ENCODE measurements around the gene HDAC9.

DNA sequence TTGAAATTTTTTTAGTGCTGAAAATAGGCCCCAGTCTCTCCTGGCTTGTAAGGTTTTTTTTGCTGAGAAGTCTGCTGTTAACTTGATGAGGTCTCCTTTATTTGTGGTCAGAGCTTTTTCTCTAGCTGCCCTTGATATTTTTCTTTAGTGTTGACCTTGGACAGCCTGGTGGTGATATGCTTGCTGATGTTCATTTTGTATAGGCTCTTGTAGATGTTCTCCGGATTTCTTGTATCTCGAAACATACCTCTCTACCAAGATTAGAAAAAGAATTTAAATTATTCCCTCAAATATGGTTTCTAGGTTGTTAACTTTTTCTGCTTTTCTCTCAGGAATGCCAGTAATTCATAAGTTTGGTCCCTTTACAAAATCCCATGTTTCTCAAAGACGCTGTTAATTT lies 519.5 kb downstream of the HDAC9 start:
- TF ChIP-seq POLR2AphosphoS5 (IDR thresholded peaks at IDR 0.05; ENCODE audit: low read depth, low read length), result no peak
- TF ChIP-seq, protein P1, sequence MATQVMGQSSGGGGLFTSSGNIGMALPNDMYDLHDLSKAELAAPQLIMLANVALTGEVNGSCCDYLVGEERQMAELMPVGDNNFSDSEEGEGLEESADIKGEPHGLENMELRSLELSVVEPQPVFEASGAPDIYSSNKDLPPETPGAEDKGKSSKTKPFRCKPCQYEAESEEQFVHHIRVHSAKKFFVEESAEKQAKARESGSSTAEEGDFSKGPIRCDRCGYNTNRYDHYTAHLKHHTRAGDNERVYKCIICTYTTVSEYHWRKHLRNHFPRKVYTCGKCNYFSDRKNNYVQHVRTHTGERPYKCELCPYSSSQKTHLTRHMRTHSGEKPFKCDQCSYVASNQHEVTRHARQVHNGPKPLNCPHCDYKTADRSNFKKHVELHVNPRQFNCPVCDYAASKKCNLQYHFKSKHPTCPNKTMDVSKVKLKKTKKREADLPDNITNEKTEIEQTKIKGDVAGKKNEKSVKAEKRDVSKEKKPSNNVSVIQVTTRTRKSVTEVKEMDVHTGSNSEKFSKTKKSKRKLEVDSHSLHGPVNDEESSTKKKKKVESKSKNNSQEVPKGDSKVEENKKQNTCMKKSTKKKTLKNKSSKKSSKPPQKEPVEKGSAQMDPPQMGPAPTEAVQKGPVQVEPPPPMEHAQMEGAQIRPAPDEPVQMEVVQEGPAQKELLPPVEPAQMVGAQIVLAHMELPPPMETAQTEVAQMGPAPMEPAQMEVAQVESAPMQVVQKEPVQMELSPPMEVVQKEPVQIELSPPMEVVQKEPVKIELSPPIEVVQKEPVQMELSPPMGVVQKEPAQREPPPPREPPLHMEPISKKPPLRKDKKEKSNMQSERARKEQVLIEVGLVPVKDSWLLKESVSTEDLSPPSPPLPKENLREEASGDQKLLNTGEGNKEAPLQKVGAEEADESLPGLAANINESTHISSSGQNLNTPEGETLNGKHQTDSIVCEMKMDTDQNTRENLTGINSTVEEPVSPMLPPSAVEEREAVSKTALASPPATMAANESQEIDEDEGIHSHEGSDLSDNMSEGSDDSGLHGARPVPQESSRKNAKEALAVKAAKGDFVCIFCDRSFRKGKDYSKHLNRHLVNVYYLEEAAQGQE (IDR thresholded peaks at IDR 0.05; ENCODE audit: insufficient read depth in 1 of 2, low read depth in 2 of 2, low read length in 2 of 2), result no peak

All from PFSK-1 (cell line).